HG03280 (cell line): ENCODE measurements around the gene INPP4B.
"Not testable (repeated sequence)": the region's sequence is repeated elsewhere in the genome, so short reads cannot be mapped to it uniquely, and the experiment has no call there.

ENCODE experiments used
- ATAC-seq: cut with Tn5 transposase; IDR thresholded peaks from one replicate; pipeline ENCODE4 v1.9.1; 2021; ENCODE audit warnings: mild to moderate bottlenecking, moderate library complexity; ENCODE audit not compliant: unreplicated experiment

The INPP4B gene

GRCh38 chr4:142549726-142550463 lies 296.2 kb downstream of the INPP4B start:
- no peak for ATAC-seq

GRCh38 chr4:142549248-142549647 lies 296.9 kb downstream of the INPP4B start:
- no peak for ATAC-seq

GRCh38 chr4:142548491-142548890 lies 297.6 kb downstream of the INPP4B start:
- ATAC-seq = no peak

GRCh38 chr4:142547974-142548373 lies 298.1 kb downstream of the INPP4B start:
- ATAC-seq = no peak

- no peak for ATAC-seq
Observed at GRCh38 chr4:142544594-142544993, 301.5 kb downstream of the INPP4B start.

GRCh38 chr4:142544039-142544438 lies 302.1 kb downstream of the INPP4B start:
- ATAC-seq = no peak

GRCh38 chr4:142540483-142540804 lies 305.7 kb downstream of the INPP4B start:
- ATAC-seq = no peak

GRCh38 chr4:142539796-142540482 lies 306.2 kb downstream of the INPP4B start:
- ATAC-seq = no peak

- no peak for ATAC-seq
Observed at GRCh38 chr4:142535009-142535408, 311.1 kb downstream of the INPP4B start.

- no peak for ATAC-seq
Observed at GRCh38 chr4:142532054-142532453, 314.0 kb downstream of the INPP4B start.

- no peak for ATAC-seq
Observed at GRCh38 chr4:142530728-142531127, 315.4 kb downstream of the INPP4B start.

GRCh38 chr4:142528433-142528832 lies 317.7 kb downstream of the INPP4B start:
- no peak for ATAC-seq

GRCh38 chr4:142523111-142523510 lies 323.0 kb downstream of the INPP4B start:
- no peak for ATAC-seq

- ATAC-seq = no peak
Observed at GRCh38 chr4:142519342-142519741, 326.8 kb downstream of the INPP4B start.

GRCh38 chr4:142516686-142517526 lies 329.2 kb downstream of the INPP4B start:
- ATAC-seq = no peak

GRCh38 chr4:142512161-142512560 lies 333.9 kb downstream of the INPP4B start:
- no peak for ATAC-seq

GRCh38 chr4:142509881-142510280 lies 336.2 kb downstream of the INPP4B start:
- no peak for ATAC-seq

GRCh38 chr4:142509381-142509780 lies 336.7 kb downstream of the INPP4B start:
- ATAC-seq = not testable (repeated sequence)

- no peak for ATAC-seq
Observed at GRCh38 chr4:142500966-142501365, 345.1 kb downstream of the INPP4B start.

GRCh38 chr4:142497606-142498005 lies 348.5 kb downstream of the INPP4B start:
- ATAC-seq = no peak

- no peak for ATAC-seq
Observed at GRCh38 chr4:142493255-142494110, 352.6 kb downstream of the INPP4B start.
